Measurements from ENCODE around the gene RASGEF1C.

The RASGEF1C gene

DNA sequence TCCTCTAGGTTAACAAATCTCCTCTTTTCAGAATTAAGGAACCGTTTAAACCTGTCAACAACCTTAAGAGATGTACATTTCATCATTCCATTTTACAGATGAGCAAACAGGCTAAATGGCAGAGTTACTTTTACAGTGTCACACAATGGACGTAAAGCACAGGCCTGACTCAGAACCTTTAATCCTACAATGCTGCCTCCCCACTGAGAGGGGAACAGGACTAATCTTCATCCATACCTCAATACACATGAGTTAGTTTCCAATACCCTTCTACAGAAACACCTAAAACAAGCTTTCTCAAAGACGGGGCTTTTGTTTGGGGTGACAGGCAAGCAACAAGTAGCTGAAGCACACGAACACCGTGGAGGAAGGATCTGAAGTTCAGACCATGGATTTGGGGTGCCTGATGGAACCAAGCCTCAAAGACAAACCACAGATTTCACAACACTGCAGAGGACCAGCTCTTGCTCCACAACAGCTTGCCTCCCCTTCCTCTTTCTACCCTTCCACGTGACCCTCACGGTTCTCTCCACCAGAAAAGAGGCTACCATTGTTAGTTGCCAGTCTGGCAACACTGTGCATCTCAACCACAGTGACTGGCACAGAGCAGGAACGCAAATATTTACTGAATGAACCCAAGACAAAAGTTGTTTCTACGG is 139.3 kb downstream of the RASGEF1C start:
- peaks cover 37% of the 10 kb centered on the region for H3K4me1 ChIP-seq (ENCODE audit: control insufficient read depth, insufficient read depth, low read length)
- no peak overlapping the region for H3K9ac ChIP-seq (ENCODE audit: low read depth, low read length)
- H3K4me3 ChIP-seq (ENCODE audit: low read depth, low read length): peak overlapping the region; percentile 98
- peak overlapping the region; percentile 71 for H3K27ac ChIP-seq (ENCODE audit: low read depth, low read length)
- peaks cover 10% of the 10 kb centered on the region for H3K9me3 ChIP-seq (ENCODE audit: control insufficient read depth, insufficient read depth, low read length)
- H3K27me3 ChIP-seq (ENCODE audit: control insufficient read depth, insufficient read depth, low read length): peaks cover 28% of the 10 kb centered on the region
- H3K36me3 ChIP-seq (ENCODE audit: control insufficient read depth, insufficient read depth, low read length): 0 out of 2 replicates have a peak, but pooled peaks cover 2% of the 10 kb centered on the region

DNA sequence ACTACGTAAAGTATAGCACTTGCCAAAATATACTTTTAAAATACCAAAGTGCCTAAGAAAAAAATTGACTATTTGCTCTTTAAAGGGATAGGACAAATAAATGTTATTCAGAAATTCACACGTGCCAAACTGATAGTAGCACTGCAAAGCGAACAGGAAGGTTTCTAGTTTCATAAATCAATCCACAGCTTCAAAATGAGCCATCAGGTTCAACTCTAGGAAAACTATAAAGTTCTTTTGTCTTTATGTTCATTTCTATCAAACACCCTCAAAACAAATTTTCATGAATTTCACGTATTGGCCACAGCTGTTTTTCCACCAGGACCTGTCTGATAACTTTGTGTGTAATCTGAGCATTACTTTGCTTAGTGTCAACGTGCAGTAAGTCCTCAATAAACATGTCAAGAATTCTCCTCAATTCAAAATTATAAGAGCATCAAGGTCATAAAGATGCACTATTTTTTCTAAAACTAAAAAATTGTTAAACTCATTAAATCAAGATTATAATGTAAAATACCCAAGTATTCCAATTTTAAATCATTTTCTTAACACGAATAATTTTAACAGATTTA is 140.4 kb downstream of the RASGEF1C start:
- H3K4me3 ChIP-seq (ENCODE audit: low read depth, low read length): peak overlapping the region; percentile 98
- peaks cover 20% of the 10 kb centered on the region for H3K27me3 ChIP-seq (ENCODE audit: control insufficient read depth, insufficient read depth, low read length)
- H3K4me1 ChIP-seq (ENCODE audit: control insufficient read depth, insufficient read depth, low read length): peaks cover 37% of the 10 kb centered on the region
- H3K9ac ChIP-seq (ENCODE audit: low read depth, low read length): no peak overlapping the region
- 0 out of 2 replicates have a peak, but pooled peaks cover 2% of the 10 kb centered on the region for H3K36me3 ChIP-seq (ENCODE audit: control insufficient read depth, insufficient read depth, low read length)
- no peak overlapping the region for H3K27ac ChIP-seq (ENCODE audit: low read depth, low read length)
- peaks cover 10% of the 10 kb centered on the region for H3K9me3 ChIP-seq (ENCODE audit: control insufficient read depth, insufficient read depth, low read length)

DNA sequence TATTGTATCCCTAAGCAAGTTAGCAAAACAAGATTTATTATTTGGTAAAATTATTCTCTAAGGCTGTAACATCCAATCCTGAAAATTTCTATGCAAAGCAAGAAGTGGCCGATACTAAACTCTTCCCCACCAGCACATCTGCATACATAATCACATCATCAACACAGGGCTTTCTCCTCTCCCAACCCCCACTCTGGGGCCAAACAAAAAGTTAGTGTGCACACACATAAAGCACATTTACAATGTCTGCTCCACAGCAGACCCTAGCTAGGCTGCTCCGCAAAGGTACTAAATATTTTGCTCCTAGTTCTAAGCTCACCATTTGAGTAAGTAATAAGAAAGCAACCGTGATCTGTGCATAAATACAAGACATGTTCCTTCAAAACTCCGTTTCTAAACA is 141.0 kb downstream of the RASGEF1C start:
- peaks cover 14% of the 10 kb centered on the region for H3K27me3 ChIP-seq (ENCODE audit: control insufficient read depth, insufficient read depth, low read length)
- H3K36me3 ChIP-seq (ENCODE audit: control insufficient read depth, insufficient read depth, low read length): 0 out of 2 replicates have a peak, but pooled peaks cover 2% of the 10 kb centered on the region
- no peak overlapping the region for H3K27ac ChIP-seq (ENCODE audit: low read depth, low read length)
- H3K4me3 ChIP-seq (ENCODE audit: low read depth, low read length): peak overlapping the region; percentile 31; the same call in 1 of the 2 replicates
- peaks cover 37% of the 10 kb centered on the region for H3K4me1 ChIP-seq (ENCODE audit: control insufficient read depth, insufficient read depth, low read length)
- H3K9me3 ChIP-seq (ENCODE audit: control insufficient read depth, insufficient read depth, low read length): peaks cover 9% of the 10 kb centered on the region
- H3K9ac ChIP-seq (ENCODE audit: low read depth, low read length): no peak overlapping the region

DNA sequence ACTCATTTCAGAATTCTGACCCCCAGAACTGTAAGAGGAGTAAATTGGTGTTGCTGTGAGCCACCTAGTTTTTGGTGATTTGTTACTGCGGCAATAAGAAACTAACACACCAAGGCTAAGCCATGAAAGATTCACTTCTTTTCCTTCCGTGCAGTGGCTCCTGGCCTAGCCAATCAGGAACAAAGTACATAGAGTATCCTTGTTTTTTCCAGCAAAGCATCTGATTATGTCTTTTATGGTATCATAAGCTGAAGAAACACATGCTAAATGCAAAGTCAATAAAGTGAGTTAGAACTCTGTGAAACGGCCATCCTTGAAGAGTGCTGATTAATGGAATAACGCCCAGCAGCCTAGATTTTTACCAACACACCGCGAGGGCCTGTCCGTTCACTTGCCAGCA is 148.8 kb downstream of the RASGEF1C start:
- H3K9ac ChIP-seq (ENCODE audit: low read depth, low read length): no peak overlapping the region
- no peaks in the 10 kb centered on the region for H3K9me3 ChIP-seq (ENCODE audit: control insufficient read depth, insufficient read depth, low read length)
- H3K36me3 ChIP-seq (ENCODE audit: control insufficient read depth, insufficient read depth, low read length): no peaks in the 10 kb centered on the region
- H3K4me3 ChIP-seq (ENCODE audit: low read depth, low read length): no peak overlapping the region
- H3K4me1 ChIP-seq (ENCODE audit: control insufficient read depth, insufficient read depth, low read length): peaks cover 46% of the 10 kb centered on the region
- H3K27ac ChIP-seq (ENCODE audit: low read depth, low read length): peak overlapping the region; percentile 44
- H3K27me3 ChIP-seq (ENCODE audit: control insufficient read depth, insufficient read depth, low read length): no peaks in the 10 kb centered on the region

DNA sequence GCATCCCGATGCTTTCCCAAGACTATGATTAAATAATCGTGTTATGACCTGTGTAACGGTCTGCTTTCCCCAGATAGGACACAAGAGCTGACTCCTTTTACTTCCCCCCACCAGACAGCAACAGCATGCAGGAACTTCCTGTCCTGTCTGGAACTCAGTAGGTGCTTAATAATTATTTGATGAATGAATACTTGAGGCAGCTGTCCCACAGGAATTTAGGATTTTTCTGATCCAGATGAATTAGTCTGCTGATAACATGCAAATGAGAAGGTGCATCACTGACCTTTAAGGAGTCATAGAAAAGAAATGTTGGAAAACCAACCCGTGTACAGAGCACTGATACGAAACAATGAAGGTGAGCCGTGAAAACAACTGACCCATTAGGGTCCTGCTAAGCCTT is 149.7 kb downstream of the RASGEF1C start:
- Histone ChIP-seq H3K36me3 (ENCODE audit: control insufficient read depth, insufficient read depth, low read length) (no peaks in the 10 kb centered on the region), H3K9ac (ENCODE audit: low read depth, low read length) (no peak overlapping the region), H3K4me3 (ENCODE audit: low read depth, low read length) (no peak overlapping the region), H3K9me3 (ENCODE audit: control insufficient read depth, insufficient read depth, low read length) (no peaks in the 10 kb centered on the region), H3K4me1 (ENCODE audit: control insufficient read depth, insufficient read depth, low read length) (peaks cover 50% of the 10 kb centered on the region), H3K27ac (ENCODE audit: low read depth, low read length) (peak overlapping the region; percentile 21), H3K27me3 (ENCODE audit: control insufficient read depth, insufficient read depth, low read length) (no peaks in the 10 kb centered on the region)

DNA sequence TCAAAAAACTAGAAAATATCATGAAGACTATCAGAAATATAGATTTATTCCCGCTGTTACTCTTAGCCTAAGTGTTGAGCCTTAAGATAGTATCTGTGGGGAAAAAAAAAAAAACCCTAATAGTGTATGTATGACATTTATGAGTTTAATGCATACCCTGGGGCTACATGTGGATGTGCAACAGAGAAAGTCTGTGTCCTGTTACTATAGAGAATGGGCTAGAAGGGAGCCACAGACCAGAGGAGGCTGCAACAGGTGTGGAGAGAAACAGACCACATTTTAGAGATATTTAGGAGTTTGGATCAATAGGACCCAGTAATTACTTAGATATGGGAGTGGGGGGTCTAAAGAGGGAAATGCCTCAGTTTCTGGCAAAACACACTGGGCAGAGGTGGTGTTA is 152.9 kb downstream of the RASGEF1C start:
- Histone ChIP-seq H3K27ac (ENCODE audit: low read depth, low read length) (peak overlapping the region; percentile 49), H3K4me3 (ENCODE audit: low read depth, low read length) (no peak overlapping the region), H3K9ac (ENCODE audit: low read depth, low read length) (no peak overlapping the region), H3K36me3 (ENCODE audit: control insufficient read depth, insufficient read depth, low read length) (no peaks in the 10 kb centered on the region), H3K9me3 (ENCODE audit: control insufficient read depth, insufficient read depth, low read length) (no peaks in the 10 kb centered on the region), H3K27me3 (ENCODE audit: control insufficient read depth, insufficient read depth, low read length) (no peaks in the 10 kb centered on the region), H3K4me1 (ENCODE audit: control insufficient read depth, insufficient read depth, low read length) (peaks cover 57% of the 10 kb centered on the region)

DNA sequence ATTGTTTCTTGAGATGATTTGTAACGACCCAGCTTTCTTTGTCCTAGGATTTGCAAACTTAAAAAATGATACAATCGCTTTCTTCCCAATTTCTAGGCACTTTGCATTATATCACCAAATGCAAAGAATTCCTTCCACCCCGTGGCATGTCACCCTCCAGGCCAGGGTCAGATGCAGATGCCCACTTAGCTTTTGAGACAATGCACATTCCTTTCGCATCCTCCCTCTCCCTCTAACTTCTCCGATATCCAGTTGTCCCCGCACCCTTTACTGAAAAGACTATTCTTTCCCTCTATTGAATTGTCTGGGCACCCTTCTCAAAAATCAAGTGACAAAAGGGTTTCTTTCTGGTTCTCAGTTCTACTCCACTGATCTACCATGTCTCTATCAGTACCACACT is 154.8 kb downstream of the RASGEF1C start:
- Histone ChIP-seq H3K27me3 (ENCODE audit: control insufficient read depth, insufficient read depth, low read length) (no peaks in the 10 kb centered on the region), H3K4me1 (ENCODE audit: control insufficient read depth, insufficient read depth, low read length) (peaks cover 57% of the 10 kb centered on the region), H3K9ac (ENCODE audit: low read depth, low read length) (no peak overlapping the region), H3K9me3 (ENCODE audit: control insufficient read depth, insufficient read depth, low read length) (no peaks in the 10 kb centered on the region), H3K36me3 (ENCODE audit: control insufficient read depth, insufficient read depth, low read length) (no peaks in the 10 kb centered on the region), H3K4me3 (ENCODE audit: low read depth, low read length) (no peak overlapping the region), H3K27ac (ENCODE audit: low read depth, low read length) (no peak overlapping the region)

DNA sequence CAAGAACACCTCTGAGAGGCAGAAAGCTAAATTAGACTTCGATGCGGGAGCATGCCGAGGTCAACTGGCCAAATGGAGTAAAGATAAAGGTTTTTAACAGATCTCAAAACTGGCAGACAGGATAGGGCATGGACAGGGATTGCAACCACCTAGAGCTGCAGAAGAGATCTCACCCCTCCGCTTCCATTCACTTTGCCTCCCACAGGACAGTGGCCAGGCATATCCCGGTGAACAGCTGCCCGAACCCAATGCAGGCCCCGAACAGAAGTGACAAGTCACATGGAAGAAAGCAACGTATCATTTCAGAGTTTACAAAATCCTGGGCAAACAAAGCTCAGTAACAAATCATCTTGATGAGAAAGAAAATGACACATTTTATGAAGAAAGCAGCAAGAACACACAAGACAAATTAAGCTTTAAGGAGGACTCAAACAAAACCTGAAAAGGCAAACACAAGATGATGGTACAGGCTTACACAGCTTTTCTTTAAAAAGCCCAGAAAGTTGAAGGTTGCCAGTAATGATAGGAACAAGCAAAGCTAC is 155.9 kb downstream of the RASGEF1C start:
- Histone ChIP-seq H3K4me1 (ENCODE audit: control insufficient read depth, insufficient read depth, low read length) (peaks cover 60% of the 10 kb centered on the region), H3K4me3 (ENCODE audit: low read depth, low read length) (no peak overlapping the region), H3K27me3 (ENCODE audit: control insufficient read depth, insufficient read depth, low read length) (no peaks in the 10 kb centered on the region), H3K9me3 (ENCODE audit: control insufficient read depth, insufficient read depth, low read length) (no peaks in the 10 kb centered on the region), H3K27ac (ENCODE audit: low read depth, low read length) (no peak overlapping the region), H3K9ac (ENCODE audit: low read depth, low read length) (no peak overlapping the region), H3K36me3 (ENCODE audit: control insufficient read depth, insufficient read depth, low read length) (no peaks in the 10 kb centered on the region)

DNA sequence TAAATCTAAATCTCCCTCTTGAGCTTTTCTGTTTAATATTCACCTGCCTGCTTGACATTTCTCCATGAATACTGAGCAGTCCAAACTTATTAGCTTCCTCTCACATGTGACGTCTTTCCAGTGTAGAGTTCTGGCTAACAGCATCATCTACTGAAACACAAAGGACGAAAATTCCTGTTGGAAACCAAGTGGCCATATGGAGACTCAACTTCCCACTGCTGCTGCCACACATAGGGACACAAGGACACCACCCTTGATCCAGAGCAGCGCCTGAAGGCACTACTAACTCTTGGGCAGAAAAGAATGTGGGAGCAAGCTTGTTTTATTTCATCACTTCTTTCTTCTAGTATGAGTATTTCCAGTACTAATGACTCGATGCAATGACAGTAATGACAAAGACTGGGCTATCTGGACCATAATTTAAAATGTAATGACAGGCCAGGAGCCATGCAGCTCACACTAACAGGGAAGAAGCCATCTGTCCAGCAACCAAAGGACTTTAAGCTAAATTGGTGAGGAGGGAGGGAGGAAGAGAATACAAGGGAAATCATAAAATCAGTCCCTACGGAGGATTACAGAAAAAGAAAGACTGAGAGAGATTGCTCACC is 156.7 kb downstream of the RASGEF1C start:
- Histone ChIP-seq H3K36me3 (ENCODE audit: control insufficient read depth, insufficient read depth, low read length) (no peaks in the 10 kb centered on the region), H3K9me3 (ENCODE audit: control insufficient read depth, insufficient read depth, low read length) (no peaks in the 10 kb centered on the region), H3K27me3 (ENCODE audit: control insufficient read depth, insufficient read depth, low read length) (no peaks in the 10 kb centered on the region), H3K4me3 (ENCODE audit: low read depth, low read length) (no peak overlapping the region), H3K9ac (ENCODE audit: low read depth, low read length) (no peak overlapping the region), H3K27ac (ENCODE audit: low read depth, low read length) (no peak overlapping the region), H3K4me1 (ENCODE audit: control insufficient read depth, insufficient read depth, low read length) (peaks cover 56% of the 10 kb centered on the region)

Data from HUES48 (cell line).